Stimulated activated CD4-positive, alpha-beta T cell treated with anti-CD3 and anti-CD28 coated beads, TNF-alpha, amount 100 ng/mL, for 24 hours (primary cell): ENCODE results near the gene CDON.
A peak's percentile ranks its signal among the peaks of the same experiment; 100 is the strongest.
"Not testable (repeated sequence)": the region's sequence is repeated elsewhere in the genome, so short reads cannot be mapped to it uniquely, and the experiment has no call there.

ENCODE experiments used
- DNase-seq, 3 experiments: peaks; one replicate each; pipeline ENCODE4 v3.0.0-alpha.2; 2020; ENCODE audit warnings: low read depth in 3 of 3

CDON gene

GRCh38 chr11:125924384-125925007, 138.2 kb downstream of the CDON start:
- DNase-seq, result no peak

GRCh38 chr11:125923633-125924032, 139.0 kb downstream of the CDON start:
- no peak for DNase-seq

GRCh38 chr11:125923012-125923579, 139.6 kb downstream of the CDON start:
- DNase-seq, result peak in 2 of 3 experiments; percentile 32 to 45

- no peak for DNase-seq
Measured at GRCh38 chr11:125922156-125922555, 140.5 kb downstream of the CDON start.

- DNase-seq, result no peak
Measured at GRCh38 chr11:125921042-125921441, 141.6 kb downstream of the CDON start.

GRCh38 chr11:125918140-125918840, 144.4 kb downstream of the CDON start:
- DNase-seq, result no peak

GRCh38 chr11:125916683-125917347, 145.9 kb downstream of the CDON start:
- no peak for DNase-seq

GRCh38 chr11:125914601-125915000, 148.1 kb downstream of the CDON start:
- DNase-seq, result not testable (repeated sequence)

- DNase-seq, result no peak
Measured at GRCh38 chr11:125910226-125910849, 152.3 kb downstream of the CDON start.
